Stimulated activated naive CD8-positive, alpha-beta T cell treated with anti-CD3 and anti-CD28 coated beads, Interleukin-15, amount 100 ng/mL, for 72 hours (primary cell): Measurements from ENCODE around the gene POU5F1.
"Not testable (repeated sequence)": the region's sequence is repeated elsewhere in the genome, so short reads cannot be mapped to it uniquely, and the experiment has no call there.

Experiments used
- ATAC-seq: fragments of 150-1000 bp; cut with Tn5 transposase; 2 replicates; pipeline ENCODE4 v1.10.0; 2021; ENCODE audit warnings: mild to moderate bottlenecking, moderate library complexity
- DNase-seq, 2 donors: peaks; one replicate each; pipeline ENCODE4 v3.0.0; 2021 to 2022
- H3K27ac Mint-ChIP-seq, 2 donors: one replicate each; pipeline ENCODE4 v1.8.0; 2022; ENCODE audit warnings: mild to moderate bottlenecking in 2 of 2, mixed read lengths in 2 of 2, moderate library complexity in 2 of 2
- H3K27me3 Mint-ChIP-seq: one replicate; pipeline ENCODE4 v1.8.0; 2022; ENCODE audit warnings: mixed read lengths
- H3K4me1 Mint-ChIP-seq: one replicate; pipeline ENCODE4 v1.8.0; 2022; ENCODE audit warnings: mild to moderate bottlenecking, mixed read lengths
- H3K4me3 Mint-ChIP-seq, 2 donors: one replicate each; pipeline ENCODE4 v1.8.0; 2022; ENCODE audit warnings: mild to moderate bottlenecking in 2 of 2, mixed read lengths in 2 of 2, moderate library complexity in 1 of 2
- H3K9me3 Mint-ChIP-seq, 2 donors: one replicate each; pipeline ENCODE4 v1.8.0; 2022; ENCODE audit warnings: mixed read lengths in 2 of 2

The POU5F1 gene

DNA sequence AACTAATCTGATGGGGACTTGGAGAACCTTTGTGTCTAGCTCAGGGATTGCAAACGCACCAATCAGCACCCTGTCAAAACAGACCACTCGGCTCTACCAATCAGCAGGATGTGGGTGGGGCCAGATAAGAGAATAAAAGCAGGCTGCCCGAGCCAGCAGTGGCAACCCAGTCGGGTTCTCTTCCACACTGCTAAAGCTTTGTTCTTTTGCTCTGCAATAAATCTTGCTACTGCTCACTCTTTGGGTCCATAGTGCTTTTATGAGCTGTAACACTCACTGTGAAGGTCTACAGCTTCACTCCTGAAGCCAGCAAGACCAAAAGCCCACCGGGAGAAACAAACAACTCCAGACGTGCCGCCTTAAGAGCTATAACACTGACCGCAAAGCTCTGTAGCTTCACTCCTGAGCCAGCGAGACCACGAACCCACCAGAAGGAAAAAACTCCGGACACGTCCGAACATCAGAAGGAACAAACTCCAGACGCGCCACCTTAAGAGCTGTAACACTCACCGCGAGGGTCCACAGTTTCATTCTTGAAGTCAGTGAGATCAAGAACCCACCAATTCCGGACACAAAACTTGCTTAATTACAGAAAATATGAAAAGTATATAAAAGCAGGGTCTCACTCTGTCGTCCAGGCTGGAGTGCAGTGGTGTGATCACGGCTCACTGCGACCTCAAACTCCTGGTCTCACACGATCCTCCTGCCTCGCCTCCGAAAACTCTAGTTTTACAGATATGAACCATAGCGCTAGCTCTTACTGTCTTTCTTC lies 26.0 kb upstream of the POU5F1 start:
- peak overlapping the region; percentile 65 to 83 for H3K4me3 Mint-ChIP-seq
- H3K27ac Mint-ChIP-seq = peak overlapping the region; percentile 96 to 100
- H3K27me3 Mint-ChIP-seq = not testable (repeated sequence)
- peak; percentile 1 for ATAC-seq
- H3K4me1 Mint-ChIP-seq = peaks cover 42% of the 10 kb centered on the region
- peaks cover 5 to 17% of the 10 kb centered on the region in 2 donors for H3K9me3 Mint-ChIP-seq
- peak; percentile 26 to 29 for DNase-seq

DNA sequence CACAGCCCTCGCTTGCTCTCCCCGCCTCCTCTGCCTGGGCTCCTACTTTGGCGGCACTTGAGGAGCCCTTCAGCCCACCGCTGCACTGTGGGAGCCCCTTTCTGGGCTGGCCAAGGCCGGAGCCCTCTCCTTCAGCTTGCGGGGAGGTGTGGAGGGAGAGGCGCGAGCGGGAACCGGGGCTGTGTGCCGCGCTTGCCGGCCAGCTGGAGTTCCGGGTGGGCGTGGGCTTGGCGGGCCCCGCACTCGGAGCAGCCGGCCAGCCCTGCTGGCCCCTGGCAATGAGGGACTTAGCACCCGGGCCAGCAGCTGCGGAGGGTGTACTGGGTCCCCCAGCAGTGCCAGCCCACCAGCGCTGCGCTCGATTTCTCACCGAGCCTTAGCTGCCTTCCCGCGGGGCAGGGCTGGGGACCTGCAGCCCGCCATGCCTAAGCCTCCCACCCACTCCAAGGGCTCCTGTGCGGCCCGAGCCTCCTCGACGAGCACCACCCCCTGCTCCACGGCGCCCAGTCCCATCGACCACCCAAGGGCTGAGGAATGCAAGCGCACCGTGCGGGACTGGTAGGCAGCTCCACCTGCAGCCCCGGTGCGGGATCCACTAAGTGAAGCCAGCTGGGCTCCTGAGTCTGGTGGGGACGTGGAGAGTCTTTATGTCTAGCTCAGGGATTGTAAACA lies 25.0 kb upstream of the POU5F1 start:
- Mint-ChIP-seq H3K4me1 (peaks cover 38% of the 10 kb centered on the region), H3K27ac (peak overlapping the region in 1 of 2 donors; percentile 42)
- H3K27me3 Mint-ChIP-seq, ATAC-seq, H3K9me3 Mint-ChIP-seq, H3K4me3 Mint-ChIP-seq, DNase-seq: not testable (repeated sequence)

DNA sequence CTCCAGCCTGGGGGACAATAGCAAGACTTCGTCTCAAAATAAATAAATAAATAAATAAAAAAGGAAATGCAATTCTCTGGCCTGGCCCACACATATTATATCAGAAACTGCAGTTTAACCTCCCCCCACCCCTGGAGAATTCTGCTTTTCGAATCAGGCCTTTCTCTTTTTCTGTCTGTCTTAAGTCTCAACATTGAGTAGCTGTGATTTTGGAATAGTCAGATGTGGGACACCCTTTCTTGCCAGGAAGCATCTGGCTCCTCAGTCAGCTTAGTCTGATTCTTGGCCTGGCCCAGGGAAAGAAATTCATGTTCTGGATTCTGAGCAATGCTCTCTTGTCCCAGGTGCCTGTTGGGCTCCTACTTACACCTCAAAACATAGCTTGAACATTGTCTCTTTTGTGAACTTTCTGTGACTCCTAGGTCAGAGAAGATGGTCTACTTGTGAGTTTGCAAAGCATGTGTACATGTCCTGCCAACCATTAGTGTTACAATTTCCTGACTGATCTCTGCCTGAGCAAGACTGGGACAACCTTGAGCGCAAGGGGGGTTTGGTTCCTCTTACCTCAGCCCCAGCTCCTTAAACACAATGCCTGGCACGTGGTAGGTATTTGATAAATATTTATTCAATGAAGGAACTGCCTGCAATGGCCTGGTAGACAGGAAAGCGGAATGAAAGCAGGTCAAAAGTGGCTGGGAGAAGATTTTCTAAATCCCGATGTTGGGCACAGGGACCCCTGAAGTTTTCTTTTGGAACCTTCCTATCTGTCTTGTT lies 23.8 kb upstream of the POU5F1 start:
- H3K27ac Mint-ChIP-seq = peak overlapping the region in 1 of 2 donors; percentile 33
- H3K9me3 Mint-ChIP-seq = no peaks in the 10 kb centered on the region
- no peaks in the 10 kb centered on the region for H3K27me3 Mint-ChIP-seq
- DNase-seq (no peak), ATAC-seq (no peak)
- H3K4me3 Mint-ChIP-seq = no peak overlapping the region
- peaks cover 28% of the 10 kb centered on the region for H3K4me1 Mint-ChIP-seq

DNA sequence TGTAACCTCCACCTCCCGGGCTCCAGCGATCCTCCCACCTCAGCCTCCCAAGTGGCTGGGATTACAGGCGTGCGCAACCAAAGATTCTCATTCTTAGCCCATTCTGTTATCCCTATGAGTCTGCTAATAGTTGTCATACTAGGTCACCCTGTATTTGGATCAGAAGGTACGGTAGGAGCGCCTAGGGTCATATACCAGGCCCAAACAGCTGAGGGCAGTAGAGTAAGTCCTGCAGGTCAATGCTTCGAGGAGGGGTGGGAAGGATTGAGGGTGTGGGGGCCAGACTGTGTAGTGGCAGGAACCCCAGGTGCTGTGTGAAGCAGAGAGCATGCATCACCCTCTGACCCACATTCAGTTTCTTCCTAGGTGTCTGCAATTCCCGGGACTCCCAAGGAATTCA lies 22.7 kb upstream of the POU5F1 start:
- Mint-ChIP-seq H3K4me3 (no peak overlapping the region), H3K27ac (no peak overlapping the region), H3K9me3 (no peaks in the 10 kb centered on the region), H3K4me1 (peaks cover 20% of the 10 kb centered on the region), H3K27me3 (no peaks in the 10 kb centered on the region)
- DNase-seq (no peak), ATAC-seq (no peak)

DNA sequence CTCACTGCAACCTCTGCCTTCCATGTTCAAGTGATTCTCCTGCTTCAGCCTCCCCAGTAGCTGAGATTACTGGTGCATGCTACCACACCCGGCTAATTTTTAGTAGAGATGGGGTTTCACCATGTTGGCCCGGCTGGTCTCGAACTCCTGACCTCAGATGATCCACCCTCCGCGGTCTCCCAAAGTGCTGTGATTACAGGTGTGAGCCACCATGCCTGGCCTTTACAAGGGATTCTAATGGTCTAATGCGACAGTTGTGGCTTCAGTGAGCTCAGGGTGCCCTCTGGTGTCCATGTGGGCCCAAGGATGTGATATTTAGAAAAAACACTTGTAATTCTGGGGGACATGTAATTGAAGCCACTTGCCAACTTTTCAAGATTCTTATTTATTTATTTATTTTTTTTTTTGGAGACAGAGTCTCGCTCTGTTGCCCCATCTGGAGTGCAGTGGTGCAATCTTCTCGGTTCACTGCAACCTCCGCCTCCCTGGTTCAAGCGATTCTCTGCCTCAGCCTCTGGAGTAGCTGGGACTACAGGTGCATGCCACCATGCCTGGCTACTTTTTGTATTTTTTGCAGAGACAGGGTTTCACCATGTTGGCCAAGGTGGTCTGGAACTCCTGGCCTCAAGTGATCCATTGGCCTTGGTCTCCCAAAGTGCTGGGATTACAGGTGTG lies 22.1 kb upstream of the POU5F1 start:
- not testable (repeated sequence) for H3K27ac Mint-ChIP-seq, ATAC-seq, H3K4me3 Mint-ChIP-seq, H3K27me3 Mint-ChIP-seq, H3K9me3 Mint-ChIP-seq
- DNase-seq = peak; percentile 51 to 69
- H3K4me1 Mint-ChIP-seq = peaks cover 20% of the 10 kb centered on the region

DNA sequence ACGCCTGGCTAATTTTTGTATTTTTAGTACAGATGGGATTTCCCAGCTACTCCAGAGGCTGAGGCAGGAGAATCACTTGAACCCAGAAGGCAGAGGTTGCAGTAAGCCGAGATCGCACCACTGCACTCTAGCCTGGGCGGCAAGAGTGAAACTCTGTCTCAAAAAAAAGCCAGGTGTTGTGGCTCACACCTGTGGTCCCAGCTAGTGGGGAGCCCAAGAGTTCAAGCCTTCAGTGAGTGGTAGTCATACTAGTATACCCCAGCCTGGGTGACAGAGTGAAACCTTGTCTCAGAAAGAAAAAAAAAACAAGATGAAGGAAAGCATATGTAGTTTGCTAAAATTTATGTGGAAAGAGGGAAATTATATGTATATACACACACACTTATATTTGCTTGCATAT lies 20.0 kb upstream of the POU5F1 start:
- H3K4me1 Mint-ChIP-seq = peaks cover 20% of the 10 kb centered on the region
- no peak for DNase-seq
- no peak overlapping the region for H3K27ac Mint-ChIP-seq
- no peaks in the 10 kb centered on the region for H3K9me3 Mint-ChIP-seq
- no peak for ATAC-seq
- H3K27me3 Mint-ChIP-seq = no peaks in the 10 kb centered on the region
- H3K4me3 Mint-ChIP-seq = no peak overlapping the region

DNA sequence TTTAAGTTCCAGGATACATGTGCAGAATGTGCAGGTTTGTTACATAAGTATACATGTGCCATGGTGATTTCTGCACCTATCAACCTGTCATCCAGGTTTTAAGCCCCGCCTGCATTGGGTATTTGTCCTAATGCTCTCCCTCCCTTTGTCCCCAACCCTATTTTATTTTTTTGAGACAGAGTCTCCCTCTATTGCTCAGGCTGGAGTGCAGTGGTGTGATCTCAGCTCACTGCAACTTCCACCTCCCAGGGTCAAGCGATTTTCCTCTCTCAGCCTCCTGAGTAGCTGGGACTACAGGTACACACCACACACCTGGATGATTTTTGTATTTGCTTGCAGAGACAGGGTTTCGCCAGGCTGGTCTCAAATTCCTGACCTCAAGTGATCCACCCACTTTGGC lies 18.7 kb upstream of the POU5F1 start:
- not testable (repeated sequence) for ATAC-seq, DNase-seq, H3K4me3 Mint-ChIP-seq, H3K27me3 Mint-ChIP-seq, H3K9me3 Mint-ChIP-seq, H3K27ac Mint-ChIP-seq
- peaks cover 14% of the 10 kb centered on the region for H3K4me1 Mint-ChIP-seq

DNA sequence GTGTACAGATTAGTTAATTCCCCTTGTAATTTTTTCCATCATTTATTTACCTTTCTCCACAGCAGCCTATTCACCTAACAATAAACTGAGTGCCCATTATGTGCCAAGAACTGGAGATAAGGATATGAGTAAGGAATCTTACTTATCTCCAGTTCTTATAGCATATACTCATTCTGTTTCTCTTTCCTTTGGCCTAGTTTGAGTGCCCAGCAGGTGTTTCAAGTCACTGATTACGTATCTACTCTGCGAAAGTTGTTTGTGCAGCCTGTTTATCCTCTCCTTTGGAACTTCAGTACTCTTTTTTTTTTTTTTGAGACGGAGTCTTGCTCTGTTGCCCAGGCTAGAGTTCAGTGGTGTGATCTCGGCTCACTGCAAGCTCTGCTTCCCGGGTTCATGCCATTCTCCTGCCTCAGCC lies 17.3 kb upstream of the POU5F1 start:
- Mint-ChIP-seq H3K27ac (no peak overlapping the region), H3K4me3 (no peak overlapping the region), H3K4me1 (peaks cover 13% of the 10 kb centered on the region), H3K27me3 (no peaks in the 10 kb centered on the region), H3K9me3 (no peaks in the 10 kb centered on the region)
- DNase-seq (no peak), ATAC-seq (no peak)

DNA sequence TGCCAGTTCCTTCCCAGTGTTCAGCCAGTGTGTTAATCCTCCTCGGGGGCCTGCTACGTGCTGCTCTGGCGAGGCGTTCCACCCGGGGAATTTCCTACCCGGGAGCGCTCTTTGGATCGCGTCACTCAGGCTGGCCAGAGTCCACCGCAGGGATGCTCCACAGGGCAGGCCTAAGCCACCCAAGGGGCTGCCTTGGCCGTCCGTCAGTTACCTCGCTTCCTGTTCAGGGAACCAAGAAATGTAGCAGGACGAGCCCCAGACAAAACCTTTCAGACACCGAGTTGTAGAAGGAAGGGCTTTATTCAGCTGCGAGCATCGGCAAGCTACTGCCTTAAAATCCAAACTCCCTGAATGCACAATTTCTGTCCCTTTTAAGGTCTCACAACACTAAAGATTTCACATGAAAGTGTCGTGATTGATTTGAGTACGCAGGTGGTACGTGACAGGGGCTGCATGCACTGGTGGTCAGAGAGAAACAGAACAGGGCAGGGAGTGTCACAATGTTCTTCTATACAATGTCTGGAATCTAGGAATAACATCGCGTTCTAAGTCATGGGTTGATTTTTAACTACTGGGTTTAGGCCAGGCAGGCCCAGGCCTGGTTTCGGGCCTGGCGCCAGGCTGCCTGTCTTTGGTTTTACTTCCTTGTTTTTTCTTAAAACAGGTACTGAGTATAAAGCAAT lies 15.7 kb upstream of the POU5F1 start:
- Mint-ChIP-seq H3K27ac (no peak overlapping the region), H3K9me3 (no peaks in the 10 kb centered on the region), H3K27me3 (no peaks in the 10 kb centered on the region), H3K4me3 (no peak overlapping the region), H3K4me1 (peaks cover 13% of the 10 kb centered on the region)
- ATAC-seq (no peak), DNase-seq (no peak)

DNA sequence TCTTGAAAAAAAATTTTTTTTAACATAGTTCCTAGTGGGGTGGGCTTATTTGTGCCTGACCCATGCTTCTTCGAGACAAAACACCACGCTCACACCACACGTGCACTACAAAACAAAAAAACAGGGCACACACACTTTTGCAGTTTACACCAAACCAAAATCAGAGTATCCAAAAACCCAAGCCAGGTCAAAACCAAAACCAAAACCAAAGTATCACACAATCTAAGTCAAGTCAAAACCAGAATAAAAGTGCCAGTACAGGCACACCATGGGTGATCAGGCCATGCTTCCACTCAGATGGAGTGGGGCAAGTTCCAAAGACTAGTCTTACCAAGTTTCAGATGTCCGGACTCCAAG lies 15.2 kb upstream of the POU5F1 start:
- not testable (repeated sequence) for DNase-seq, H3K9me3 Mint-ChIP-seq, H3K27me3 Mint-ChIP-seq, H3K27ac Mint-ChIP-seq
- peak; percentile 48 for ATAC-seq
- Mint-ChIP-seq H3K4me1 (peaks cover 13% of the 10 kb centered on the region), H3K4me3 (peak overlapping the region in 1 of 2 donors; percentile 38)

DNA sequence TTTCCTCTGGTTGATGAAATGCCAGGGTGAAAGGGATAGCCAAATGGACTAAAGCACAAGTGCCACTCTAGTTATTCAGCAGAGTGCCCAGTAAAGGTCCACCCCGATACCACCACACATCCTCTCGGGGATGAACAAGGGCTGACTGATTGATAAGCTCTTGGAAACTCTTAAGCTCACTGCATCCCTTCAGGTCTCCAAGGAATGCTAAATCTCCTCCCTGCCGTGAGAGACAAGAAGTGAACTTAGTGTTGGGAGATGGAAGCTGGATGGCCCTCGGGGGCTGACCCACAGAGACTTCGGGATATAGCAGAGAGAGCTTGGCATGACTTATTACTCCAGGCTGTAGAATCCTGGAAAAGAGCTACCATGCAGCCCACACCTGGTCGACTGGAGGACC lies 13.4 kb upstream of the POU5F1 start:
- H3K4me1 Mint-ChIP-seq = peaks cover 15% of the 10 kb centered on the region
- not testable (repeated sequence) for ATAC-seq, H3K9me3 Mint-ChIP-seq, H3K4me3 Mint-ChIP-seq, H3K27me3 Mint-ChIP-seq, H3K27ac Mint-ChIP-seq, DNase-seq

DNA sequence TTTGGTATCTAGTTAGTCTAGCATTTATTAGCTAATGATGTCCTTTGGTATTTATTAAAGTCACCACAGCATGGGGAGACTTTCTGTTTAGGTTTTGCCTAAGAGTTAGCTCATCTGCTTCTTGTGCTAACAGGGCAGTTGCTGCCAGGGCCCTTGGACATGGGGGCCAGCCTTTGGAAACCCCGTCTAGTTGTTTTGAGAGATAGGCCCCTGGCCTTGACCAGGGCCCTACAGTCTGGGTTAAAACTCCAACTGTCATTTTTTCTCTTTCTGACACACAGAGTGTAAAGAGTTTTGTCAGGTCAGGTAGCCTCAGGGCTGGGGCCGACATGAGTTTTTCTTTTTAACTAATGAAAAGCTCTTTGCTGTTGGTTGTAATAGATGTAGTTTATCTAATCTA lies 12.8 kb upstream of the POU5F1 start:
- peaks cover 19% of the 10 kb centered on the region for H3K4me1 Mint-ChIP-seq
- H3K27ac Mint-ChIP-seq, DNase-seq, H3K4me3 Mint-ChIP-seq, H3K9me3 Mint-ChIP-seq, H3K27me3 Mint-ChIP-seq, ATAC-seq: not testable (repeated sequence)

DNA sequence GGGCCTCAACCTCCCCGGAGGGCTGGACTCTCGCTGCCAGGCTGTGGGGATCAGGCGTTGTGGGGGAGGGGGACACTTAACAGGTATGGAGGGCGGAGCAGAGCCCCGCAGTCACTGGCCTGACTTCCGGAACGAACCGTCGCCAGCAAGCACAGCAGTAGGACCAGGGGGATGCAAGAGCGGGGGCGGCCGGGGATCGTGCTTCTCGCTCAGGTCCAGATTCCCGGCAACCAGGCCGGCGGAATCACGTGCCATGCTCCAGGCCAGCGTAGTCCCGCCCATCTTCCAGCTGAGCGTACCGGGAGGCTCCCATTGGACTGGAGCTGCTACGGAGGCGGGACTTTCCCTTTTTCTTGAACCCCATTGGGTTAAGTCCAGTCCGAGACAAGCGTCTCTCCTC lies 10.0 kb upstream of the POU5F1 start:
- DNase-seq = peak; percentile 55 to 78
- H3K27me3 Mint-ChIP-seq = no peaks in the 10 kb centered on the region
- peak overlapping the region; percentile 70 to 86 for H3K27ac Mint-ChIP-seq
- peak; percentile 98 for ATAC-seq
- no peaks in the 10 kb centered on the region for H3K9me3 Mint-ChIP-seq
- peaks cover 16% of the 10 kb centered on the region for H3K4me1 Mint-ChIP-seq
- peak overlapping the region; percentile 85 to 88 for H3K4me3 Mint-ChIP-seq

DNA sequence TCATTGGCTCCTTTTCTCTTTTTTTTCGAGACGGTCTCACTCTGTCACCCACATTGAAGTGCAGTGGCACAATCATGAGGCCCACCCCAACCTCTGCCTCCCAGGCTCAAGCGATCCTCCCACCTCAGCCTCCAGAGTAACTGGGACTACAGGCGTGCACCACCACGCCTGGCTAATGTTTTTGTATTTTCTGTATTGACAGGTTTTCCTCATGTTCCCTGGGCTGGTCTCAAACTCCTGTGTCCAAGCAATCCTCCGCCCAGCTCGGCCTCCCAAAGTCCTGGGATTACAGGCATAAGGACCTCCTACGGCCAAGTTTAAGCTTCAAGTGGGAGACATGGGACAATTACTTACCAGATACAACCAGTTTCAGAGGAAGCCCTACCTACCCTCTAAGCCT lies 9.4 kb upstream of the POU5F1 start:
- peak overlapping the region; percentile 85 to 88 for H3K4me3 Mint-ChIP-seq
- peaks cover 15% of the 10 kb centered on the region for H3K4me1 Mint-ChIP-seq
- ATAC-seq (no peak), DNase-seq (no peak)
- no peak overlapping the region for H3K27ac Mint-ChIP-seq
- no peaks in the 10 kb centered on the region for H3K27me3 Mint-ChIP-seq
- H3K9me3 Mint-ChIP-seq = no peaks in the 10 kb centered on the region

DNA sequence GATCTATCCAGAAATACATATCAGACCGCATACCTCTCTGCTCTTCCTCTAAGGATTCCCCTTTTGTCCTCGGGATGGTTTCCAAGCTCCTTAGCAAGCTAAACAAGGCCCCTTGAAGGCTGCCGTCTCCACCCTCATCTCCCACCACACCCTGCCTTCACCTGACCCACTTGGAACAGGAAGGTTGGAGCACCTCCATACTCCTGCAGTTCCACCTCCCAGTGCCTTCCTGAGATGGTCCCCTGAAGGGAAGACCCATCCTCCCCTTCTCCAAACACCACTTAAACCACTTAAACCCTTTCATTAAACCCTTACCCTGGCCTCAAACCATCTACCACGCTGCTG lies 8.5 kb upstream of the POU5F1 start:
- no peak for DNase-seq
- Mint-ChIP-seq H3K9me3 (no peaks in the 10 kb centered on the region), H3K4me3 (no peak overlapping the region), H3K27ac (peak overlapping the region; percentile 30 to 35), H3K4me1 (peaks cover 15% of the 10 kb centered on the region), H3K27me3 (no peaks in the 10 kb centered on the region)
- no peak for ATAC-seq
